H9 (cell line): ENCODE results near the gene FIBP. TPM values are rescaled to one million over a fixed set of nuclear protein-coding genes. Genes with fewer than 3 reads are reported as not detected.

Source experiments
- DNase-seq: peaks from one replicate; pipeline ENCODE4 v3.0.0-alpha.2; 2017
- H2AFZ ChIP-seq: one replicate; pipeline ENCODE4 v1.6.1; 2013; ENCODE audit warnings: mild to moderate bottlenecking, low read length, control low read depth, moderate library complexity
- H2AK5ac ChIP-seq: 2 replicates; pipeline ENCODE4 v1.6.1; 2013; ENCODE audit warnings: low read length, control low read depth, mixed read lengths; ENCODE audit not compliant: insufficient read length
- H2BK120ac ChIP-seq: one replicate; pipeline ENCODE4 v1.6.1; 2013; ENCODE audit warnings: low read depth, mild to moderate bottlenecking, low read length, control low read depth, inconsistent platforms; ENCODE audit not compliant: poor library complexity, severe bottlenecking
- H2BK12ac ChIP-seq: 2 replicates; pipeline ENCODE4 v1.6.1; 2013; ENCODE audit warnings: low read length, control low read depth, mixed read lengths, low read depth; ENCODE audit not compliant: insufficient read length
- H2BK15ac ChIP-seq: 2 replicates; pipeline ENCODE4 v1.6.1; 2013; ENCODE audit warnings: low read depth, low read length, control low read depth
- H2BK20ac ChIP-seq: one replicate; pipeline ENCODE4 v1.6.1; 2013; ENCODE audit warnings: low read depth, mild to moderate bottlenecking, low read length, control low read depth, inconsistent platforms; ENCODE audit not compliant: poor library complexity, severe bottlenecking
- H2BK5ac ChIP-seq: 2 replicates; pipeline ENCODE4 v1.6.1; 2013; ENCODE audit warnings: low read length, control low read depth, mixed read lengths; ENCODE audit not compliant: insufficient read length
- H3K14ac ChIP-seq: 2 replicates; pipeline ENCODE4 v1.6.1; 2013; ENCODE audit warnings: low read length, control low read depth; ENCODE audit not compliant: insufficient read depth
- H3K18ac ChIP-seq: 2 replicates; pipeline ENCODE4 v1.6.1; 2013; ENCODE audit warnings: low read depth, mild to moderate bottlenecking, mixed read lengths, low read length, control low read depth; ENCODE audit not compliant: insufficient read length
- H3K23ac ChIP-seq: 2 replicates; pipeline ENCODE4 v1.6.1; 2013; ENCODE audit warnings: low read length, control low read depth, mixed read lengths, low read depth; ENCODE audit not compliant: insufficient read length
- H3K23me2 ChIP-seq: 2 replicates; pipeline ENCODE4 v1.6.1; 2013; ENCODE audit warnings: low read depth, mild to moderate bottlenecking, mixed read lengths, low read length, control low read depth; ENCODE audit not compliant: insufficient read length, poor library complexity, severe bottlenecking
- H3K27ac ChIP-seq: 2 replicates; pipeline ENCODE4 v1.5.1; 2013; ENCODE audit warnings: low read length, control low read depth, mixed read lengths, low read depth; ENCODE audit not compliant: insufficient read length
- H3K27me3 ChIP-seq: 2 replicates; pipeline ENCODE4 v1.6.1; 2013; ENCODE audit warnings: low read length, control low read depth, inconsistent platforms; ENCODE audit not compliant: insufficient read depth
- H3K4ac ChIP-seq: 2 replicates; pipeline ENCODE4 v1.6.1; 2013; ENCODE audit warnings: low read depth, mild to moderate bottlenecking, control low read depth, inconsistent platforms, low read length, moderate library complexity
- H3K4me1 ChIP-seq: 2 replicates; pipeline ENCODE4 v1.6.1; 2013; ENCODE audit warnings: low read length, control low read depth, inconsistent platforms; ENCODE audit not compliant: insufficient read depth
- H3K4me2 ChIP-seq: 2 replicates; pipeline ENCODE4 v1.6.1; 2013; ENCODE audit warnings: low read length, control low read depth, mixed read lengths; ENCODE audit not compliant: insufficient read length, insufficient read depth
- H3K56ac ChIP-seq: 2 replicates; pipeline ENCODE4 v1.6.1; 2013; ENCODE audit warnings: low read depth, mild to moderate bottlenecking, mixed read lengths, low read length, control low read depth; ENCODE audit not compliant: insufficient read length
- H3K79me1 ChIP-seq: 2 replicates; pipeline ENCODE4 v1.6.1; 2013; ENCODE audit warnings: low read depth, mild to moderate bottlenecking, moderate library complexity, low read length, control low read depth, inconsistent platforms; ENCODE audit not compliant: insufficient read depth, poor library complexity, severe bottlenecking
- H3K79me2 ChIP-seq: 2 replicates; pipeline ENCODE4 v1.6.1; 2013; ENCODE audit warnings: low read length, control low read depth, inconsistent platforms; ENCODE audit not compliant: insufficient read depth
- H3K9ac ChIP-seq: 2 replicates; pipeline ENCODE4 v1.6.1; 2013; ENCODE audit warnings: low read length, control low read depth, mixed read lengths; ENCODE audit not compliant: insufficient read length; ENCODE audit errors: extremely low read depth
- H3K9me3 ChIP-seq: one replicate; pipeline ENCODE4 v1.6.1; 2013; ENCODE audit warnings: low read depth, low read length, inconsistent platforms; ENCODE audit not compliant: control insufficient read depth
- H3T11ph ChIP-seq: one replicate; pipeline ENCODE4 v1.6.1; 2013; ENCODE audit warnings: mild to moderate bottlenecking, low read length, control low read depth, inconsistent platforms
- H4K20me1 ChIP-seq: one replicate; pipeline ENCODE4 v1.6.1; 2013; ENCODE audit not compliant: control insufficient read depth, insufficient read length, insufficient read depth
- H4K5ac ChIP-seq: 2 replicates; pipeline ENCODE4 v1.6.1; 2013; ENCODE audit warnings: low read depth, mild to moderate bottlenecking, mixed read lengths, low read length, control low read depth; ENCODE audit not compliant: insufficient read length
- H4K8ac ChIP-seq: replicated peaks from 2 replicates; pipeline ENCODE4 v1.6.1; 2013; ENCODE audit warnings: low read length, control low read depth, mixed read lengths, low read depth; ENCODE audit not compliant: insufficient read length
- H4K91ac ChIP-seq: 2 replicates; pipeline ENCODE4 v1.6.1; 2013; ENCODE audit warnings: low read depth, mild to moderate bottlenecking, moderate library complexity, mixed read lengths, low read length, control low read depth; ENCODE audit not compliant: insufficient read length
- H3K27ac Mint-ChIP-seq, 3 experiments: 2 replicates in 2 of 3; 3 replicates in 1 of 3; pipeline ENCODE4 v1.8.0; 2020 to 2021; ENCODE audit warnings: mixed read lengths in 3 of 3, mild to moderate bottlenecking in 1 of 3, moderate library complexity in 1 of 3
- H3K27me3 Mint-ChIP-seq: 2 replicates; pipeline ENCODE4 v1.8.0; 2021; ENCODE audit warnings: low read depth, mild to moderate bottlenecking, moderate library complexity, mixed read lengths
- H3K36me3 Mint-ChIP-seq, 3 experiments: 2 replicates in 2 of 3; 3 replicates in 1 of 3; pipeline ENCODE4 v1.8.0; 2020 to 2021; ENCODE audit warnings: low read depth in 3 of 3, mixed read lengths in 3 of 3; ENCODE audit not compliant: insufficient read depth in 1 of 3
- H3K4me1 Mint-ChIP-seq, 2 experiments: 2 replicates each; pipeline ENCODE4 v1.8.0; 2020; ENCODE audit warnings: mixed read lengths in 2 of 2
- H3K4me3 Mint-ChIP-seq, 2 experiments: 2 replicates in 1 of 2; 3 replicates in 1 of 2; pipeline ENCODE4 v1.8.0; 2020 to 2021; ENCODE audit warnings: mild to moderate bottlenecking in 2 of 2, mixed read lengths in 2 of 2, moderate library complexity in 1 of 2
- H3K9me3 Mint-ChIP-seq, 2 experiments: 2 replicates in 1 of 2; 3 replicates in 1 of 2; pipeline ENCODE4 v1.8.0; 2020; ENCODE audit warnings: mild to moderate bottlenecking in 2 of 2, mixed read lengths in 2 of 2, moderate library complexity in 1 of 2
- CTCF ChIP-seq: fragments of 200-600 bp; sonication (generic); conservative IDR thresholded peaks from 3 replicates; pipeline ENCODE4 v1.8.0; 2021; ENCODE audit warnings: antibody characterized with exemption, mild to moderate bottlenecking
- WGBS: extraction: QIAGEN DNeasy Blood & Tissue Kit; methylation state at CpG from one replicate; pipeline ENCODE4 v1.1.7; 2013; ENCODE audit warnings: missing lambda C conversion rate, low lambda C conversion rate, mixed read lengths; ENCODE audit not compliant: insufficient read length; ENCODE audit errors: extremely low coverage; 5-methylcytosine and 5-hydroxymethylcytosine counted together
- total RNA-seq: library from RNA; stranded (reverse); gene quantifications from 2 replicates; pipeline ENCODE4 v1.2.1, GENCODE V29; 2021

FIBP gene
- total RNA-seq, 1 experiment from 2014 or later: 87.0 TPM

GRCh38 chr11:65866509-65867283 lies 21.6 kb downstream of the FIBP start:
- DNase-seq: no peak
- Histone ChIP-seq H3K23me2 (no peaks in the 10 kb centered on the region), H2BK15ac (no peak overlapping the region), H3K27ac (no peak overlapping the region), H3K23ac (no peak overlapping the region), H4K91ac (no peak overlapping the region), H4K8ac (no peak overlapping the region), H2BK120ac (no peak overlapping the region), H2AFZ (no peak overlapping the region), H2BK5ac (no peak overlapping the region), H4K5ac (no peak overlapping the region), H2BK12ac (no peak overlapping the region), H2BK20ac (no peak overlapping the region), H3K27me3 (no peaks in the 10 kb centered on the region; the same call in 1 of the 2 replicates), H4K20me1 (no peaks in the 10 kb centered on the region), H3K4me1 (no peaks in the 10 kb centered on the region), H3K14ac (no peak overlapping the region), H2AK5ac (no peak overlapping the region), H3K4me2 (no peak overlapping the region), H3K79me2 (no peaks in the 10 kb centered on the region), H3K4ac (no peak overlapping the region), H3K9ac (no peak overlapping the region), H3K56ac (no peak overlapping the region), H3K9me3 (no peaks in the 10 kb centered on the region), H3K18ac (no peak overlapping the region), H3T11ph (no peak overlapping the region), H3K79me1 (no peaks in the 10 kb centered on the region)
- Mint-ChIP-seq H3K4me3 (peak overlapping the region; percentile 77 to 90; a peak in 3 of 5 replicates), H3K36me3 (peaks cover 19 to 38% (median 35%) of the 10 kb centered on the region in 3 experiments; a peak in 6 of 7 replicates), H3K9me3 (no peaks in the 10 kb centered on the region), H3K27ac (peak overlapping the region; percentile 44 to 75 (median 54); a peak in 2 of 7 replicates), H3K4me1 (peaks cover 12 to 13% of the 10 kb centered on the region in 2 experiments), H3K27me3 (peaks cover 5% of the 10 kb centered on the region)
- TF ChIP-seq CTCF: no peak
- no CpG with 5 or more reads among the region's 21 CpGs for WGBS
